Nephron (organoid): ENCODE measurements around the gene WRNIP1.

ENCODE experiments used
- H3K27ac Mint-ChIP-seq, 3 experiments: 2 replicates each; pipeline ENCODE4 v1.8.0; 2020; ENCODE audit warnings: mixed read lengths in 3 of 3, mild to moderate bottlenecking in 2 of 3, moderate library complexity in 1 of 3
- H3K27me3 Mint-ChIP-seq: 2 replicates; pipeline ENCODE4 v1.8.0; 2021; ENCODE audit warnings: low read depth, mild to moderate bottlenecking, moderate library complexity, mixed read lengths
- H3K36me3 Mint-ChIP-seq: 2 replicates; pipeline ENCODE4 v1.8.0; 2020; ENCODE audit warnings: low read depth, mixed read lengths
- H3K4me1 Mint-ChIP-seq: 2 replicates; pipeline ENCODE4 v1.8.0; 2020; ENCODE audit warnings: mixed read lengths
- H3K4me3 Mint-ChIP-seq, 3 experiments: 2 replicates each; pipeline ENCODE4 v1.8.0; 2020; ENCODE audit warnings: mild to moderate bottlenecking in 3 of 3, mixed read lengths in 3 of 3, moderate library complexity in 2 of 3
- H3K9me3 Mint-ChIP-seq: 2 replicates; pipeline ENCODE4 v1.8.0; 2020; ENCODE audit warnings: mixed read lengths
- CTCF ChIP-seq, 3 experiments: fragments of 200-600 bp; sonication (generic); IDR thresholded peaks; one replicate each; pipeline ENCODE4 v1.5.0; 2021; ENCODE audit warnings: antibody characterized with exemption in 3 of 3; ENCODE audit not compliant: unreplicated experiment in 3 of 3

Gene WRNIP1

GRCh38 chr6:2753743-2754142 is 11.4 kb upstream of the WRNIP1 start:
- TF ChIP-seq CTCF (IDR thresholded peaks at IDR 0.05; ENCODE audit: unreplicated experiment in 3 of 3), result no peak
- Mint-ChIP-seq H3K27me3 (peaks cover 7% of the 10 kb centered on the region), H3K27ac (no peak overlapping the region), H3K4me1 (peaks cover 25% of the 10 kb centered on the region), H3K36me3 (no peaks in the 10 kb centered on the region), H3K4me3 (no peak overlapping the region), H3K9me3 (no peaks in the 10 kb centered on the region)

GRCh38 chr6:2754393-2754792 is 10.8 kb upstream of the WRNIP1 start:
- peaks cover 7% of the 10 kb centered on the region for H3K27me3 Mint-ChIP-seq
- H3K36me3 Mint-ChIP-seq, result no peaks in the 10 kb centered on the region
- TF ChIP-seq CTCF (IDR thresholded peaks at IDR 0.05; ENCODE audit: unreplicated experiment in 3 of 3), result no peak
- H3K9me3 Mint-ChIP-seq, result no peaks in the 10 kb centered on the region
- no peak overlapping the region for H3K27ac Mint-ChIP-seq
- no peak overlapping the region for H3K4me3 Mint-ChIP-seq
- peaks cover 19% of the 10 kb centered on the region for H3K4me1 Mint-ChIP-seq

GRCh38 chr6:2754911-2755310 is 10.3 kb upstream of the WRNIP1 start:
- H3K4me3 Mint-ChIP-seq, result no peak overlapping the region
- H3K27me3 Mint-ChIP-seq, result peaks cover 4% of the 10 kb centered on the region
- H3K36me3 Mint-ChIP-seq, result no peaks in the 10 kb centered on the region
- no peak overlapping the region for H3K27ac Mint-ChIP-seq
- H3K4me1 Mint-ChIP-seq, result peaks cover 14% of the 10 kb centered on the region
- no peaks in the 10 kb centered on the region for H3K9me3 Mint-ChIP-seq
- no peak for TF ChIP-seq CTCF (IDR thresholded peaks at IDR 0.05; ENCODE audit: unreplicated experiment in 3 of 3)

GRCh38 chr6:2755456-2755855 is 9.7 kb upstream of the WRNIP1 start:
- H3K27ac Mint-ChIP-seq, result no peak overlapping the region
- H3K4me3 Mint-ChIP-seq, result no peak overlapping the region
- no peaks in the 10 kb centered on the region for H3K36me3 Mint-ChIP-seq
- peaks cover 3% of the 10 kb centered on the region for H3K27me3 Mint-ChIP-seq
- H3K4me1 Mint-ChIP-seq, result peaks cover 9% of the 10 kb centered on the region
- no peak for TF ChIP-seq CTCF (IDR thresholded peaks at IDR 0.05; ENCODE audit: unreplicated experiment in 3 of 3)
- no peaks in the 10 kb centered on the region for H3K9me3 Mint-ChIP-seq

- Mint-ChIP-seq H3K9me3 (no peaks in the 10 kb centered on the region), H3K27me3 (peaks cover 3% of the 10 kb centered on the region), H3K4me1 (peaks cover 1% of the 10 kb centered on the region), H3K4me3 (no peak overlapping the region), H3K27ac (no peak overlapping the region), H3K36me3 (no peaks in the 10 kb centered on the region)
- TF ChIP-seq CTCF (IDR thresholded peaks at IDR 0.05; ENCODE audit: unreplicated experiment in 3 of 3), result no peak
Observed at GRCh38 chr6:2756241-2756640, 9.0 kb upstream of the WRNIP1 start.

GRCh38 chr6:2756687-2757224 is 8.4 kb upstream of the WRNIP1 start:
- H3K4me1 Mint-ChIP-seq, result no peaks in the 10 kb centered on the region
- peaks cover 3% of the 10 kb centered on the region for H3K27me3 Mint-ChIP-seq
- H3K36me3 Mint-ChIP-seq, result no peaks in the 10 kb centered on the region
- no peak overlapping the region for H3K27ac Mint-ChIP-seq
- no peak overlapping the region for H3K4me3 Mint-ChIP-seq
- H3K9me3 Mint-ChIP-seq, result no peaks in the 10 kb centered on the region
- no peak for TF ChIP-seq CTCF (IDR thresholded peaks at IDR 0.05; ENCODE audit: unreplicated experiment in 3 of 3)
